Activated CD4-positive, alpha-beta memory T cell treated with anti-CD3 and anti-CD28 coated beads for 36 hours (primary cell): ENCODE measurements around the gene CAPN15. TPM values are rescaled to one million over a fixed set of nuclear protein-coding genes. Genes with fewer than 3 reads are reported as not detected.

Experiments
- CTCF ChIA-PET: fragments of 350-600 bp; sonication (Branson Sonifier 250); formaldehyde crosslinking; loops from one replicate; lab custom pipeline; 2021; ENCODE audit warnings: antibody characterized with exemption, inconsistent platforms; lab: Charles Lee
- POLR2A ChIA-PET: fragments of 350-600 bp; sonication (Branson Sonifier 250); formaldehyde crosslinking; loops from one replicate; lab custom pipeline; 2021; ENCODE audit warnings: antibody characterized with exemption; lab: Charles Lee
- DNase-seq: peaks from one replicate; pipeline ENCODE4 v3.0.0-alpha.2; 2020
- H3K27ac Mint-ChIP-seq: one replicate; pipeline ENCODE4 v1.8.0; 2021; ENCODE audit warnings: mixed read lengths
- H3K27me3 Mint-ChIP-seq: one replicate; pipeline ENCODE4 v1.8.0; 2021; ENCODE audit warnings: mixed read lengths
- H3K36me3 Mint-ChIP-seq: one replicate; pipeline ENCODE4 v1.8.0; 2021; ENCODE audit warnings: mixed read lengths
- H3K4me1 Mint-ChIP-seq: one replicate; pipeline ENCODE4 v1.8.0; 2021; ENCODE audit warnings: low read depth, mixed read lengths
- H3K4me3 Mint-ChIP-seq: one replicate; pipeline ENCODE4 v1.8.0; 2021; ENCODE audit warnings: mild to moderate bottlenecking, mixed read lengths
- H3K9me3 Mint-ChIP-seq: one replicate; pipeline ENCODE4 v1.8.0; 2021; ENCODE audit warnings: mixed read lengths
- intact Hi-C: fragments of 100-400 bp; cut with micrococcal nuclease; formaldehyde crosslinking; loops from one replicate; pipeline ENCODE4 v1.15.1; 2023
- total RNA-seq, 2 experiments: library from RNA; stranded (reverse); gene quantifications; one replicate each; pipeline ENCODE4 v1.2.3, GENCODE V29; 2021

The CAPN15 gene
- total RNA-seq, 2 experiments from 2014 or later: 69.7 to 76.2 TPM

DNA sequence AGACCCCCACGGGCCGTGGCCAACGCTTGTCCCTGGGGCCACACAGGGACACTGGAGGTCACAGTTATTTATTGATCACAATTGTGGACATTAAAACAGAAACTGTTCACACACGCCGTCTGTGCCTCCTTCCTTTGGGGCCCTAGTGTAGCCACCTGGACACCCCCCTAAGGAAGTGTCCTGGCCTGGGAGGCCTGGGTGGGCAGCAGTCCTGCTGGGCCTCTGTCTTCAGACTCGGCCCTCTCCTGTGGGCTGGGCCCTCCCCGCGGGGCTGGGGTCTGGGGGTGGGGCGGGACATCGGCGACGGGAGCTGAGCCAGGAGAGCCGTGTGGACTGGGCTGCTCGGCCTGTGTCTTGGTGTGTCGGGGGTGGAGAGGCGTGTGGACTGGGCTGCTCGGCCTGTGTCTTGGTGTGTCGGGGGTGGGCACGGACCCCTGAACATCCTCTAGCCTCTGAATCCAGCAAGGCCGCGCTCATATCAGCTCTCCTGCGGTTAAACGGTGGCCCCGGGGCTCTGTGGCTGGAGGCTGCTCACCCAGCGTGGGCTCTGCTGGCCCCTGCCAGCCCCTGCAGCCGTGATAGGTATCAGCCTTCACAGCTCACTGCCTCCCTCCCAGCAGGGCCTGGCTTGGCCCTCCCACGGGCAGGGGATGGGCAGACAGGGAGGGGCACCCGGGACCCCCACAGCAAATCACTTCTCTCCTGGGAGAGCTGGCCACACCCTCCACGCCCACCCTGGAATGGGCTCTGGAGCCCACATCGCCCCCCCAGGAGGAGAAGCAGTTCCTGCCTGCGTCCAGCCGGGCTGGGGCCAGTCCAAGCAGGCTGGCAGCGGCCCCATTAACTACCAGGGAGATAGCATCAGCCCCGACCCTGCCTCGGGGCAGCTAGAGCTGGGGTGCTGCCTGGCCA, 38.2 kb downstream of the CAPN15 start:
- Mint-ChIP-seq H3K36me3 (no peaks in the 10 kb centered on the region), H3K9me3 (no peaks in the 10 kb centered on the region), H3K27ac (no peak overlapping the region), H3K4me3 (no peak overlapping the region), H3K4me1 (peaks cover 18% of the 10 kb centered on the region), H3K27me3 (peaks cover 3% of the 10 kb centered on the region)
- CTCF ChIA-PET: no interaction called here
- POLR2A ChIA-PET: no interaction called here
- intact Hi-C loops: loop anchor here (2.0 kb wide), 1 partner anchor 37 kb away; no protein-coding TSS in a partner anchor
- DNase-seq: no peak

DNA sequence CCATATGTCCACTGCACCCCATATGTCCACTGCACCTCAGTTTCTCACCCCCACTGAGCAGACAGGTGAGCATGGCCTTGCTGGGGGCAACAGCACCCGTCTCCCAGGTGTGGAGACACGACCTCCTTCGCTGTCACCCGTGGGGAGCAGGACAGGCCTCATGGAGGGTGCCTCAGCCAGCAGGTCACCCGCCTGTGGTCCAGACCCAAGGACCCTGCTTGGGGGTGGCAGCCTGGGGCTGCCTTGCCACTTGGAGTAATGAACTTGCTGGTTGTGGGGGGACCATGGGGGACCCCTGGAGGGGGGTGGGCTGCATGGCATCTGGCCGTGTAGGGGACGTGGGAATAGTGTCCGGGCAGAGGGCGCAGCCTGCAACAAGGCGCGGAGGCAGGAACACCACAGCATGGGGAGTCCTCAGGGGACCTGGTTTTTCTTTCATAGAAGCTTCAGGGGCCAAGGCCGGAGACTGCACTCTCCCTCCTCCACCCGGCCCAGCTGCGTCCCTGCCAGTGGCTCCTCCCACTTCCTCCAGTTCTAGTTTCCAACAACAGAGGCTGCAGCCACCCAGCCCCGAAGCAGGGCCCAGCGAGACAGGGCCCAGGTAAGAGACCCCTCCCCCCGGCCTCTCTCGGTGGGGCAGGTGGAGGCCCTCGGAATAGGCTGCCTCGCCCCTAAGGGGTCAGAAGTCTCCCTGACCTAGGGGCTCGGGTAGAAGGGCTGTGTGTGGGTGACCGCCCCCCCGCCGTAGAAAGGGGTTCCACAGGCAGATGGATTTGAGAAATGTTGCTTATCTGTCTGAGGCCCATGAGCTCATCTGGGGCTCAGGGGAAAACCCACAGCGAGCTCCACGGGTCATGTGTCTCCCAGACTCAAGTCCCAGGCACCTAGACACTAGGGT, 39.2 kb downstream of the CAPN15 start, which contains the start of gene NHLRC4:
Gene NHLRC4, plus strand, starts transcription at position 531 of the 898 bp plus-strand sequence. CDS start 1,043 bp downstream, outside the sequence.
- Mint-ChIP-seq H3K27me3 (peaks cover 2% of the 10 kb centered on the region), H3K9me3 (no peaks in the 10 kb centered on the region), H3K4me3 (peak within 1 kb of the TSS; percentile 45), H3K36me3 (no peaks in the 10 kb centered on the region), H3K27ac (peak within 1 kb of the TSS; percentile 65), H3K4me1 (peaks cover 28% of the 10 kb centered on the region)
- intact Hi-C loops: loop anchor here (2.0 kb wide), 1 partner anchor 38 kb away; no protein-coding TSS in a partner anchor
- CTCF ChIA-PET: no interaction called here
- POLR2A ChIA-PET: no interaction called here
- DNase-seq: peak; percentile 74

- H3K4me3 Mint-ChIP-seq: peak overlapping the region; percentile 45
- DNase-seq: no peak
- POLR2A ChIA-PET: interaction anchor here (1.3 kb wide), 1 partner anchor 21 kb away, joined by 3 read pairs; no protein-coding TSS in a partner anchor
- CTCF ChIA-PET: no interaction called here
- intact Hi-C loops: loop anchor here (2.0 kb wide), 1 partner anchor 39 kb away; no protein-coding TSS in a partner anchor
- H3K27ac Mint-ChIP-seq: peak overlapping the region; percentile 65
- H3K27me3 Mint-ChIP-seq: peaks cover under 1% of the 10 kb centered on the region
- H3K4me1 Mint-ChIP-seq: peaks cover 33% of the 10 kb centered on the region
- H3K36me3 Mint-ChIP-seq: no peaks in the 10 kb centered on the region
- H3K9me3 Mint-ChIP-seq: no peaks in the 10 kb centered on the region
These were observed 40.1 kb downstream of the CAPN15 start for GRCh38 chr16:567373-568256.

DNA sequence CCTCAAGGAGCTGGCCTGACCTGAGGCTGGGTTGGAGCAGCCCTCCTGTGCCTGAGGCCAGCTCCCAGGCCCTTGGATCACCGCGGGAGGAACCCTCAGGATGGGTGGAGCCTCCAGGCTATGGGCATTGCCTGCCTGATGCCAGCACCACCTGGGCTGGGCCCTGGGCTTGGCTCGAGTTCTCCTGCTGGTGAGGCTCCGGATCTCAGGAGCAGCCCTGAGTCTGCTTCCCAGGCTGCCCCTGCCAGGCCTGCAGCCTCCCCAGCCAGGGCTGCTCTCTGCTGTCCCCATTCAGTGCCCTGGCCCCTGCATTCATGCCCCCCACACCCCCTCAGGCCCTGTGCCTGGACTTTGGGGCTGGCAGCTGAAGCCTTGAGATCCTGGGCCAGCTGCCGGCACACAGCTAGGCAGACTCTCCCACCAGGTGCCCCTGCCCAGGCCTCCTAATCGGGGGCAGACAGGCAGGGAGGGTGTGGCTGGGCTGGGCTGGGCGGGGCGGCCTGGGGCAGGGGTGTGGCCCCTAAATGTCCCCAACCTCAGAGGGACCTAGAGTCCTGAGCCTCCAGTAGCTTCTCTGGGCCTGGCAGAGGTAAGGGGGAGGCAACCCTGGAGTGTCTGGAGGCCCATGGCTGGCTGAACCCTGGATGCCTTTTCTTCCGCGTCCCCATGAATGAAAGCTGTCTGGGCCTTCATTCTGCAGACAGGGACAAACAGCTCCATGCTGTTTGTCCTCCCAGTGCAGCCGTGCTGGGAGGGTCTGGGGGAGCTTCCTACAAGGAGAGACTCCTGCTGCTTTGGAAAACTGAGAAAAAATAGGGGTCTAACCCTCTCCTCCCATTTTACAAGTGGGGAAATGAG, 41.1 kb downstream of the CAPN15 start:
- POLR2A ChIA-PET: interaction anchor here (0.8 to 1.3 kb wide), 3 partner anchors 20 to 81 kb away, joined by 3 read pairs; partner anchors contain the start of gene WDR90
- H3K36me3 Mint-ChIP-seq: no peaks in the 10 kb centered on the region
- intact Hi-C loops: no loop called here
- H3K9me3 Mint-ChIP-seq: no peaks in the 10 kb centered on the region
- H3K4me1 Mint-ChIP-seq: peaks cover 33% of the 10 kb centered on the region
- CTCF ChIA-PET: no interaction called here
- no peak for DNase-seq
- peak overlapping the region; percentile 88 for H3K27ac Mint-ChIP-seq
- H3K4me3 Mint-ChIP-seq: peak overlapping the region; percentile 79
- H3K27me3 Mint-ChIP-seq: no peaks in the 10 kb centered on the region

GRCh38 chr16:569445-570254, 42.1 kb downstream of the CAPN15 start, which contains the start of gene PIGQ:
PIGQ (plus strand) TSS chr16:569968; CDS start chr16:574075, 4,107 bp downstream.
- CTCF ChIA-PET: no interaction called here
- peak within 1 kb of the TSS; percentile 79 for H3K4me3 Mint-ChIP-seq
- peak; percentile 76 for DNase-seq
- POLR2A ChIA-PET: interaction anchor here (0.9 to 1.1 kb wide), 2 partner anchors 19 to 80 kb away, joined by 3 read pairs; partner anchors contain the start of gene WDR90
- H3K27ac Mint-ChIP-seq: peak within 1 kb of the TSS; percentile 88
- H3K9me3 Mint-ChIP-seq: no peaks in the 10 kb centered on the region
- H3K36me3 Mint-ChIP-seq: no peaks in the 10 kb centered on the region
- peaks cover 33% of the 10 kb centered on the region for H3K4me1 Mint-ChIP-seq
- intact Hi-C loops: loop anchor here (2.0 kb wide), 1 partner anchor 19 kb away; no protein-coding TSS in a partner anchor
- no peaks in the 10 kb centered on the region for H3K27me3 Mint-ChIP-seq

GRCh38 chr16:572865-573650, 45.5 kb downstream of the CAPN15 start:
- H3K4me1 Mint-ChIP-seq: peaks cover 22% of the 10 kb centered on the region
- intact Hi-C loops: no loop called here
- CTCF ChIA-PET: no interaction called here

DNA sequence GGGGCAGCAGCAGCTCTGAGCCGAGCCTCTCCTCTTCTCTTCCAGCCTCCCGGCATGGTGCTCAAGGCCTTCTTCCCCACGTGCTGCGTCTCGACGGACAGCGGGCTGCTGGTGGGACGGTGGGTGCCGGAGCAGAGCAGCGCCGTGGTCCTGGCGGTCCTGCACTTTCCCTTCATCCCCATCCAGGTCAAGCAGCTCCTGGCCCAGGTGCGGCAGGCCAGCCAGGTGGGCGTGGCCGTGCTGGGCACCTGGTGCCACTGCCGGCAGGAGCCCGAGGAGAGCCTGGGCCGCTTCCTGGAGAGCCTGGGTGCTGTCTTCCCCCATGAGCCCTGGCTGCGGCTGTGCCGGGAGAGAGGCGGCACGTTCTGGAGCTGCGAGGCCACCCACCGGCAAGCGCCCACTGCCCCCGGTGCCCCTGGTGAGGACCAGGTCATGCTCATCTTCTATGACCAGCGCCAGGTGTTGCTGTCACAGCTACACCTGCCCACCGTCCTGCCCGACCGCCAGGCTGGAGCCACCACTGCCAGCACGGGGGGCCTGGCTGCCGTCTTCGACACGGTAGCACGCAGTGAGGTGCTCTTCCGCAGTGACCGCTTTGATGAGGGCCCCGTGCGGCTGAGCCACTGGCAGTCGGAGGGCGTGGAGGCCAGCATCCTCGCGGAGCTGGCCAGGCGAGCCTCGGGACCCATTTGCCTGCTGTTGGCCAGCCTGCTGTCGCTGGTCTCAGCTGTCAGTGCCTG, 46.7 kb downstream of the CAPN15 start:
- Mint-ChIP-seq H3K27me3 (no peaks in the 10 kb centered on the region), H3K9me3 (no peaks in the 10 kb centered on the region), H3K4me1 (peaks cover 19% of the 10 kb centered on the region), H3K27ac (no peak overlapping the region), H3K36me3 (no peaks in the 10 kb centered on the region), H3K4me3 (no peak overlapping the region)
- no peak for DNase-seq
- ChIA-PET POLR2A (no interaction called here), CTCF (interaction anchor here (0.6 kb wide), 1 partner anchor 24 kb away, joined by 3 read pairs; no protein-coding TSS in a partner anchor)
- intact Hi-C loops: no loop called here

More at GRCh38 chr16:572865-573650, 45.5 kb downstream of the CAPN15 start:
- H3K27ac Mint-ChIP-seq: no peak overlapping the region
- H3K36me3 Mint-ChIP-seq: no peaks in the 10 kb centered on the region
- H3K9me3 Mint-ChIP-seq: no peaks in the 10 kb centered on the region
- DNase-seq: no peak
- POLR2A ChIA-PET: no interaction called here
- H3K4me3 Mint-ChIP-seq: no peak overlapping the region
- H3K27me3 Mint-ChIP-seq: no peaks in the 10 kb centered on the region

DNA sequence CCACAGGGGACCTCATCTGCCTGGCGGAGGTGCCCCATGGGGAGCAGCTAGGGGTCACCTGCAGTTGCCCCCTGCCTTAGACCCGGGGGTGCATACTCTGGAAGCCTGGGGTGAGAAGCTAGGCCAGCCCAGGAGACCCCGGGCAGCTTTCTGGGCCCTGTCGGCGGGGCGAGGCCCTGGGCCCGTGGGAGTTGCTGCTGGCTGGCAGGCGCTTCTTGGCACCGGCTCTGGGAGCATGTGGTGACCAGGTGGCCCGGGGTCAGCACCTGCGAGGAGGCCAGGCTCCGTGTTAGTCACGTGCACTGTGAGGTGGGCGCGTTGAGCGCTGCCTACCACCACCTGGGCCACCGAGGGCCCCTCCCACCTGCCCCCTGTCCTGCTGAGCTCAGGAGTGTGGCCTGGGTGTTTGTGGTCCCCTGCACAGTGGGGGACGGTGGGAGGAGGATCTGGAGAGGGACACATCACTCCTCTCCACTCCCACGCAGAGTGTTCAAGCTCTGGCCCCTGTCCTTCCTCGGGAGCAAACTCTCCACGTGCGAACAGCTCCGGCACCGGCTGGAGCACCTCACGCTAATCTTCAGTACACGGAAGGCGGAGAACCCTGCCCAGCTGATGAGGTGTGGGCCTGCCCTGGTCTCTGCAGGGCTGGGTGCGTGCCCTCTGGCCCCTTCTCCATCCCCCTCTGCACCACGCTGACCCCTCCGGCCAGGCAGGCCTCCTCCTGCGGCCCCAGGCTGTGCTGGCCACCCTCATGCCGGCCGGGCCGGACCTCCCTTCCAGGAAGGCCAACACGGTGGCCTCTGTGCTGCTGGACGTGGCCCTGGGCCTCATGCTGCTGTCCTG, 48.1 kb downstream of the CAPN15 start:
- Mint-ChIP-seq H3K27ac (no peak overlapping the region), H3K4me1 (peaks cover 16% of the 10 kb centered on the region), H3K9me3 (no peaks in the 10 kb centered on the region), H3K27me3 (no peaks in the 10 kb centered on the region), H3K36me3 (no peaks in the 10 kb centered on the region), H3K4me3 (no peak overlapping the region)
- DNase-seq: no peak
- intact Hi-C loops: no loop called here
- POLR2A ChIA-PET: no interaction called here
- CTCF ChIA-PET: no interaction called here
